GM19463 (cell line): ENCODE measurements around the gene SCN2B.

Source experiments
- ATAC-seq: cut with Tn5 transposase; IDR thresholded peaks from one replicate; pipeline ENCODE4 v1.9.1; 2021; ENCODE audit warnings: mild to moderate bottlenecking, moderate library complexity; ENCODE audit not compliant: unreplicated experiment

SCN2B gene

DNA sequence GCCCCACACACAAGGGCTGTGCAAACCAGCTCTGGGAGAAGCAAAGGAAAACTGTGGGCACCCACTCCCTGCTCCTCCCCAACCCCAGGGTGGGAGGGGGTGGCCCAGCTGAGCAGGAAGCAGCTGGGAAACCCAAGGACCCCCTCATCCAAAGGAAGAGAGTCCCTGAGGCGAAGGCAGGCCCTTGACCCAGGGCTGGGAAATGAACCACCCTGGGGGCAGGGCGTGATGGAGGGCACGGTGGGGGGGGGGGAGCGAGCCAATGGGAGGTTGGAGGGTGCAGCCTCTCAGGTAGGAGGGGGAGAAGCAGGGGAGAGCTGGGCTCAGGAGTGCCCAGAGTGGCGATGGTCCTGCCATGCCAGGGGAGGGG is 40.7 kb downstream of the SCN2B start:
- no peak for ATAC-seq

DNA sequence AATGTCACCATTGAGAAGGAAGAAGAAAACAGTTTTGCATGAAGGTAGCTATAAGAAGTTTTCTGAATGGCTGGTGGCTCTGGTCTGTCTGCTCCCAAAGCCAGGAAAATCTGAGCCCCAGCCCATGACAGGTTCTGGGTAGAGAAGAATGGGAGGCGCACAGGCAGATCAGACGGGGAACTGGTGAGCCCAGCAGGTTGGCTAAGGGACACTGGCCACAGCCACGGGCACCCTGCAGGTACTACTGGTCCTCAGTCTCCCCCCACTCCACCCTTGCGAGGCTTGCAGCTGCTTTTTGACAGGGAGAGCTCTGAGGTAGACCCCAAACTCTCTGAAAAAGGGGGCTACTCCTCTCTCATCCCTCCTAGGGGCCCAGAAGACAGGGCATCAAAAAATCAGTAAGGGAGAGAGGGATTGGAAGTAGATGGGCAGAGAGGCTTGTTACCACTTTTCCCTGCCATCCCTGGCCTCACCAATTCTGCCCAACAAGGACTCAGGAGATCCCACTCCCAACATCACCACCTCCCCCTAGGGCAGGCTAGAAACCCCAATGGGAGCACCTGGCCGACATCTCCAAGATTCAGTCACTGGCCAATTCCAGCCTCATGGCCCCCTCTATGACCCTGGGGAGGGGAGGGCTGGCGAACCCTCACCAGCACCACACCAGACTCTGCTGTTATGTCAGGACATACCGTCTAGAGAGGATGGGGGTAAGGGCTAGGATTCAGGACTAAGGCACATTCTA is 41.2 kb downstream of the SCN2B start:
- ATAC-seq: no peak

DNA sequence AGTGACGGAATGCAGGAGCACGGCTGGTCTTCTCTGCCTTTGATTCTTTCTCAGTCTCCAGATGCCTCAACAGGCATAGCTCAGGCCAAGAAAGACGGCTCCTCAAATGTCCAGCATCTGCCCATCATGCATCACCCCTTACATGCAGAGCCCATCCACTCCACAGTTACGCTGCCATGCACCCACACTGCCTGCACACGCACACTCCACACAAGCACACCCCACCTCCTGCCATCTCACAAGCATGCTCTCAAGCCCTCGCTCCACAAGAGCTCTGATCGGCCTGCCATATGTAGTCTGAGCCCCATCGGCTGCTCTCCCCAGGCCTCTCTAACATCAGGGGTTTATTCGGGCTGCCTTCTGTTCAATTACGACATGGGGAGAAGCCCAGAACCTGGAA is 42.6 kb downstream of the SCN2B start:
- ATAC-seq: no peak

DNA sequence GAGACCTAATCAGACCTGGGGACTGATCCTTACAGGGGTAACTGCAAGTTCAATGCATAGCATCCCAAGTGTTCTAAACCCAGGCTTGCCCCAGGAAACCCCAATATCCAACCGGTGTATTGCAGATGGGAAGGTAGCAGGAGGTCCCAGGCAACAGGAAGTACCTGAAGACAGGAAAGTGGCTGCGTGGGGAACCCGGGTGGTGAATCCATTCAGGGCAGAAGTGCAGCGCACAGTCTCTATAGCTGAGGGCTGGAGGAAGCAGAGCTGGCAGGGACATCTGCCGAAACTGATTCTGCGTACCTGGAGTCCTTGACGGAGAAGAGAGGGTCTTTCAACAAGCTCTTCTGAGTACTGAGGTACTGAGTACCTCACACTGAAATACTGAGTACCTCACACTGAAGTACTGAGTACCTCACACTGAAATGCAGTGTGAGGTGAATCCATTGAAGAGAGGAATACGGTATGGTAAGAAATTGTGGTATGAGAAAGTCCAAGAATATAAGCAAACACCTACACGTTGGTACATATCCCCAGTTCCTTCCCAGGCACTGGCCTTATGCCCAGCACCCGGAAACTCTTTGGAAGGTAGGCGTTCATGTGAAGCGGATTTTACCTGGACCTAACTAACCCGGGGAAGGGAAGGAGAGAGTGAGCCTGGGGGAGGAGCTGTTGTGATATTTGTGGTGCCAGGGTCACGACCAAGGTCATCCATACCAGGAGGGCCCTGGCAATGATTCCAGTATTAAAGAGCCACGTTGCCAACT is 43.9 kb downstream of the SCN2B start:
- ATAC-seq: no peak

DNA sequence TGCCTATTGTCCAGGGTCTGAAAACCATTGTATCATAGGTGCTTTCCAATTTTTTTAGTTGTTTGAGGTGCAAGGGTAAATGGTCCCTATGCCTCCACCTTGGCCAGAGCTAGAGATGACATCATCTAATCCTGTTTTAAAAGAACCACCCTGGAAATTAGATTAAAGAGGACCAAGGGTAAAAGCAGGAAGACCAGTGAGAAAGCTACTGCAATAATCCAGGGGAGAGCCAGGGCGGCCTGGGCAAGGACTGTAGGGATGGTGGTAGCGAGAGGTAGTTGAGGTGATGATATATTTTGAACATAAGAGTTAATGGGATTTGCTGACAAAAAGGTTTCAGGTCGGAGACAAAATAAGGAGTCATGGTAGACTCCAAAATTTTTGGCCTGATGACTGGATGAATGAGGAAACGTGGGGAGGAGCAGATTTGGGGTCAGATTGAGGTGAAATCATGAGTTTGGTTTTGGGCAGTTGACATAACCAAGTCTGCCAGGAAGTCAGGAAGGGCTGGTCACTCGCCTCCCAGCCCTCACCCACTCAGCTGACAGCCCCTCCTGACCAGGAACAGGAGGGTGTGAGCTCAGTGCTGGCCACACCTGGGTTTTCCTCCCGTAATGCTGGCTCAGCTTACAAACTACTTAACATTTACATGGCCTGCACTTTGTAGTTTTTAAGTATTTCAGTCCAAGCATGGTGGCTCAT is 46.8 kb downstream of the SCN2B start:
- ATAC-seq: no peak

DNA sequence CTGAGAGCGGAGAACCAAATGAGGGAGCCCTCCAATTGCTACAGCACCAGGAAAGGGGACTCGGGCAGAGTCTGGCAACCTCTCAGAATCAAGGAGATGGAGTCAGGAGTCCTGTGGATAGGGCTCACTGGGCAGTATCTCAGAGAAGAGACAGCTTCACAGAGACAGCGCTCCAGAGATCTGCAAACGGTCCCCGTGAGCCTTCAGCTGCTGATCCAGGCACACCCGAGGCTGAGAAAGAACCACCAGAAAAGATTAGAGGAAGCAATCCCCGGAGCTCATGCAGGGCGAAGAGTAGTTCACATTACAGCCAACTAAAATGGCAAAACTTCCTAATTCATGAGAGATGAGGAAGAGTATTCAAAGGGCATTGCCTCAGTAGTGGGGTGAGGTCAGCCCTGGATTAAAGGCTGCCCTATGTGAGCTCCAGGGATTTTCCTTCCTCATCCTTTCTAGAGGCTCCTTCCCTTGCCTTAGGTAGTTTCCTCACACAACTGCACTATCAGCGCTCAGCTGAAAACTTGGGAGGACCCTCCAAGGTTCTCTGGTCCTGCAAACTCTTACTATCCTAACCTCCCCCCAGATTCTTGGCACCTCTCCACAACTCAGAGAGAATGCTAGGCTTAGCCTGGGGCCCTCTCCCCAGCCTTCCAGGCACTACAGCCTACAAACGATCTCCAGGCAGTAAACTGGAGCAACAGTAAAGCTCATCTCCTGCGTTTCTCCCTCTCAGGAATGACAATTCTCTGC is 47.5 kb downstream of the SCN2B start:
- ATAC-seq: no peak

DNA sequence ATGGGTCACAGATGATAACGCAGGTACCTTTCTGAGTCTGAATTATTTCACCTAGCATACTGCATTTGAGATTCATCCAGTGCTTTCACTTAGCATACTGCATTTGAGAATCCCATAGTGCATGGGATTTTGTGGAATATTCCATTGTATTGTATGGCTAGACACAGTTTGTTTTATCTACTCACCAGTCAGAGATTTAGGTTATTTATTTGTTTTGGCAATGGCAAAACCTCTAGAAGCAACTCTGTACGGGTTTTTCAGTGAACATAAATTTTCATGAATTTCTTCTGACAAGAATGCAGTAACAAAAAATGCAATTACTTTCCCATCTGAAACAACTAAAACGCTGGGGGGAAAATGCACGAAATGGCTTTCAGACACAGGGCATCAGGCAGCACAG is 48.1 kb downstream of the SCN2B start:
- no peak for ATAC-seq

DNA sequence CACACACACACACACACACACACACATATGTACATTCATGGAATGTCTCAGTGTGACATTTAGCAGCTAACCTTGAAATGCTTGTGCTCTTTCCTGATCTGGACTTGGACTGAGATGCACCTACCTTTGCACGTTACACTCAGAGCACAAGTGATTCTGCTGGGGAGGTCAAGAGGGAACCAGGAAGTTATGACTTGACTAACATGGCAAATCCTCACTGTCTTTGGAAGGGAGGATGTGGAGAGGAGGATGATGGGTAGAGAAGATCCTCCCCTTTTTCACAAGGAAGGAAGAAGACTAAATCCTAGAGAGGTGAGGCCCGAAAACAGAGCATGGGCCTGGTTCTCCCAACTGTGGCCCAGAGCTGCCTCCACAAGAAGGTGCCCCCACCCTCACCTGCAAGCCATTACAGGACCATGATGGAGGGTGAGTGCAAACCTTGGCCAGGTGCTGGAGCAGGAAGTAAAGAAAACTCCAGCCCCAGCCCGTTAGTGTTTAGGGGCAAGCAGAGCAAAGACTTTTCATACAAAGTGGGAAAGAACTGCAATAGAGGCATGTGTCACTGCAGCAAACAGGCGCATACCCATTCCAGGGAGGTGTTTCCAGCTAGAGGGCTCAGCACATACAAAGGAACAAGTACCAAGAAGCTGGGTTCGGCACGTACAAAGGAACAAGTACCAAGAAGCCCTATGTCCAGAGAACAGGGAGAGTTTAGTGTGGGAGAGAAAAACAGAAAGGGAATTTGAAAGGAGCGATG is 50.2 kb downstream of the SCN2B start:
- ATAC-seq: no peak

DNA sequence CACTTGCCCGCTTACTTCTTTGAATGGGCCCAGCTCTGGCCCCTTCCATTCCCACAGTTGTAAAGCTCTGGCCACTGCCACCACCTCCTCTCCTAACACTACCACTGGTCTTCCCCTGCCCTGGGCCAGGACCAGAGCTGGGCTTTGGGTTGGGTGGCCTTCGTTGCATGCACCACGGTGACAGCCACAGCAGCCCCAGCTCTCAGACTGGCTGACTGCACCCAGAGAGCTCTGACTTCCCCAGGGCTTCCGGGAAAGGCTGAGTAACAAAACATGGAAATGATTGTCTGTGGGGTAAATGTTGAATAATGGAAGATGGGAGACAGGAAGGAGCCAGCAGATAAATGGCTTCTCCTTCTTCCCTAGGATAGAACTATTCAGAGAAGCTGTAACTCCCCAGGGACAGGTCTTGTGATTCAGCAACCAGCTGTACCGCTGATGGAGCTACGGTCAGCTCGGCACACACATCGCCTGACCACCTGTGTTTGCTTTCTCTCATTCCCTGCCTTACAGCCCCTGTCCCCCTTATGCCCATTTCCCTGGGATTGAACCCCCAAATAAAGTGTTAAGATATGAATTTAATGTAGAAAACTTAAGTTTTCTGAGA is 51.4 kb downstream of the SCN2B start:
- no peak for ATAC-seq

DNA sequence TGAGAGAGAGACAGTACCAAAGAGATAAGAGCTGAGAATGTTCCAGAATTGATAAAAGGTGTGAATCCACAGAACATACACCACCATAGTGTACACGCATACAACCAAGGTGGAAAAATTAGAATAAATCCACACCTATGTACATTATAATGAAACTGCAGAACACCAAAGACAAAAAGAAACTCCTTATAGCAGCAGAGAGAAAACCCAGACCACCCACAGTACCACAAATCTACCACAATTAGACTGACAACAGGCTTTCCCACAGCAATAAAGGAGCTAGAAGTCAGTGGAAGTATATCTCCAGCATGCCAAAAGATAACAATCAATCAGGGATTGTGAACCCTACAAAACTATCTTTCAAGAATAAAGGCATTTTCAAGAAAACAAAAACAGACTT is 55.6 kb downstream of the SCN2B start:
- ATAC-seq: no peak

DNA sequence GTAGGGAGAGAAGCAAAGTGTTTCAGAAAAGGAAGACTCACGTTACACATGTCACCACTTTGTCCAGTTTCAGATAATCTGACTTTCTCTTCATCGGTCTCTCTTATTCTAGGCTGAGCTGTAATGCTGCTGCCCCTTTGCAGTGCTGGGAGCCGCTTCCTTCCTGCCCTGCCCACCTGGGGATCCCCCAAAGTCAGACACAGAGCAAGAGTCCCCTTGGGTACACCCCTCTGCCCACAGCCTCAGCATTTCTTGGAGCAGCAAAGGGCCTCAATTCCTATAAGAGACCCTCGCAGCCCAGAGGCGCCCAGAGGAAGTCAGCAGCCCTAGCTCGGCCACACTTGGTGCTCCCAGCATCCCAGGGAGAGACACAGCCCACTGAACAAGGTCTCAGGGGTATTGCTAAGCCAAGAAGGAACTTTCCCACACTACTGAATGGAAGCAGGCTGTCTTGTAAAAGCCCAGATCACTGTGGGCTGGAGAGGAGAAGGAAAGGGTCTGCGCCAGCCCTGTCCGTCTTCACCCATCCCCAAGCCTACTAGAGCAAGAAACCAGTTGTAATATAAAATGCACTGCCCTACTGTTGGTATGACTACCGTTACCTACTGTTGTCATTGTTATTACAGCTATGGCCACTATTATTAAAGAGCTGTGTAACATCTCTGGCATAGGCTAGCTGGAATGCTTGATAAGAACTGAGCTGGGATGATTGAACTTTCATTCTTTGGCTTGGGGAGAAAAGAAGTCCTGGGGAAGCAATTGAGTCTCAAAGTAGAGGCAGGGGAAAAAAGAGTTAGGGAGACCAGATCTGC is 58.4 kb downstream of the SCN2B start:
- ATAC-seq: peak; percentile 66

DNA sequence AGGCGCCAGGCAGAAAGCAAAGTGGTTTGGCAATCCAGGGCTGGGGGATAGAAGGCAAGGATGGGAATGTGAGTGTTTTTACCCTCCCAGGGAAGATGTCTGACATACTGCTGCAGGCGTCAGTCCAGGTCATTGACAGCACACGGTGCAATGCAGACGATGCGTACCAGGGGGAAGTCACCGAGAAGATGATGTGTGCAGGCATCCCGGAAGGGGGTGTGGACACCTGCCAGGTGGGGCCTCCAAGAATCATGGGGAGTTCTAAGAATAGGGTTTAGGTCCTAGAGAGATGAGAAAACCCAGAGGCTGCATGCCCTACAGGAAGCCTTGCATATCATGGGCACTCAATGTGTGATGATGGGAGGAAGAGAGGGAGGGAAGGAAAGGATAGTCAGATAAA is 61.4 kb downstream of the SCN2B start:
- ATAC-seq: no peak

DNA sequence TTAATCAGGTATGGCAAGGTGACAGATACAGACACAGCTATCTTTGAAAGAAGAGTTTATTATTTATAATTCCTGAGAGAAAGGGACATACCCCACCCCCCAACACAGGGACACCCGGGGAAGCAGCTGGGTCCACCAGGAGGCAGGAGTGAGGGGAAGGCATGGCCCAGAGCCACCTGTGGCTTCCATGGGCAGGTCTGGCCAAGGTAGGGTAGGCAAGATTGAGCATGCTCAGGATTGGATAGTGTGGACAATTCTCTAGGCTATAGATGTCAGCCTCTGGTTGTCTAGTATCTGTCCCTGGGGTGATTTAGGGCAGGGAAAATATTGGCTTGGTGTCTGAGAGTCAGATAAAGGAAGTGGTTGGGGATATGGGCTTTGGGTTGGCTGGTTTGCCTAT is 62.2 kb downstream of the SCN2B start:
- no peak for ATAC-seq

DNA sequence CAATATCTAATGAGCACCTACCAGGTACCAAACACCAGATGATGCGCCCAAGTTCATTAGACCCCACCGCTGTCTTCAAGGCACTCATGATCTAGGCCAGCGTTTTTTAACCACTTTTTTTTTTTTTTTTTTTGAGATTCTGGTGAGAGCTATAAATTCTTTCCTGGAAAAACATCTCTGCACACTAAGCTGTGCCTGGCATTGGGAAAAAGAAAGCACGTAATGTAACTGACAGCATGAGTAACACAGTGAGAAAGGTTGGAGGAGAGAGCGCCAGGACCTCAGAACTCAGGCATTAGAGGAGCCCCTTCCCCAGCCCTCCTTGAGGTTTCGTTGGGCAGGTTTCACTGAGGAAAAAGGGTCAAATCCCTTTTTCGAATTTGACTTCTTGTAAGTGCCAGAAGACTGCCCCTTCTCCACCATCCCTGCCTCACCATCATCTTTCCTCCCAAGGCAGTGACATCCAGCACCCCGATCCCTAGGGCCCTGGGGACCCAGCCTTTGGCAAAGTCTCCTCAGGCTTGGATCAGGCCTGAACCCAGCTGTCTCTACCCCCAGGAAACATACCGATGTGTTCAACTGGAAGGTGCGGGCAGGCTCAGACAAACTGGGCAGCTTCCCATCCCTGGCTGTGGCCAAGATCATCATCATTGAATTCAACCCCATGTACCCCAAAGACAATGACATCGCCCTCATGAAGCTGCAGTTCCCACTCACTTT is 63.6 kb downstream of the SCN2B start:
- ATAC-seq: no peak
